Activated CD8-positive, alpha-beta memory T cell treated with anti-CD3 and anti-CD28 coated beads, Interleukin-2, amount 50 U/mL, for 4 hours (primary cell): ENCODE results near the gene MEFV.
"Not testable (repeated sequence)": the region's sequence is repeated elsewhere in the genome, so short reads cannot be mapped to it uniquely, and the experiment has no call there.

Experiments
- DNase-seq: peaks from one replicate; pipeline ENCODE4 v3.0.0-alpha.2; 2020

The MEFV gene, protein sequence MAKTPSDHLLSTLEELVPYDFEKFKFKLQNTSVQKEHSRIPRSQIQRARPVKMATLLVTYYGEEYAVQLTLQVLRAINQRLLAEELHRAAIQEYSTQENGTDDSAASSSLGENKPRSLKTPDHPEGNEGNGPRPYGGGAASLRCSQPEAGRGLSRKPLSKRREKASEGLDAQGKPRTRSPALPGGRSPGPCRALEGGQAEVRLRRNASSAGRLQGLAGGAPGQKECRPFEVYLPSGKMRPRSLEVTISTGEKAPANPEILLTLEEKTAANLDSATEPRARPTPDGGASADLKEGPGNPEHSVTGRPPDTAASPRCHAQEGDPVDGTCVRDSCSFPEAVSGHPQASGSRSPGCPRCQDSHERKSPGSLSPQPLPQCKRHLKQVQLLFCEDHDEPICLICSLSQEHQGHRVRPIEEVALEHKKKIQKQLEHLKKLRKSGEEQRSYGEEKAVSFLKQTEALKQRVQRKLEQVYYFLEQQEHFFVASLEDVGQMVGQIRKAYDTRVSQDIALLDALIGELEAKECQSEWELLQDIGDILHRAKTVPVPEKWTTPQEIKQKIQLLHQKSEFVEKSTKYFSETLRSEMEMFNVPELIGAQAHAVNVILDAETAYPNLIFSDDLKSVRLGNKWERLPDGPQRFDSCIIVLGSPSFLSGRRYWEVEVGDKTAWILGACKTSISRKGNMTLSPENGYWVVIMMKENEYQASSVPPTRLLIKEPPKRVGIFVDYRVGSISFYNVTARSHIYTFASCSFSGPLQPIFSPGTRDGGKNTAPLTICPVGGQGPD

DNA sequence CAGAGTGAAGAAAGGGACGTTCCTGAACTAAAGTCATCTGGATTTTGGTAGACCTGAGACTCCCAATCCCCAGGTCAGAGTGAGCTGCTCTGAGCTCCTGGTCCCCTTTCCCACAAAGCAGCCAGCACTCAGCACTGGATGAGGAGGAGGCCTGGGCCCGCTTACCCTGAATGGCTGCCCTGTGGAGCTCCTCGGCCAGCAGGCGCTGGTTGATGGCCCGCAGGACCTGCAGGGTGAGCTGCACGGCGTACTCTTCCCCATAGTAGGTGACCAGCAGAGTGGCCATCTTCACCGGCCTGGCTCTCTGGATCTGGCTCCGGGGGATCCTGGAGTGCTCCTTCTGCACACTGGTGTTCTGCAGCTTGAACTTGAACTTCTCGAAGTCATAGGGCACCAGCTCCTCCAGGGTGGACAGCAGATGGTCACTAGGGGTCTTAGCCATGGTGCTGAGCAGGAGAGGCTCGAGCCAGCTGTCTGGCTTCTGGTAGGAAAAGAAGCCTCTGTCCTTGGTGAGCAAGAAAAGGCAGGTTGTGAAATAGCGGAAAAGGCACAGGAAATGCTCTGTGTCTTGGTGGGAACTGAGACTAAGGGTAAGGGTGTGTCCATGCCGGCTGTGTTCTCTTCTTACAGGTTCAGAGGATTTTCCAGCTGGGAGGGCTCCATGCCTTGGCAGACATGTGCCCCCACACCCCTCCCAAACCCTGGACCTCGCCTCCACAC is at the start of gene MEFV:
Gene MEFV (minus strand): TSS at position 488 of the 720 bp plus-strand sequence. CDS start 46 bp downstream, at position 442.
- no peak for DNase-seq

- no peak for DNase-seq
Observed at GRCh38 chr16:3306078-3306477, 49.6 kb upstream of the MEFV start.

- peak; percentile 83 for DNase-seq
Observed at GRCh38 chr16:3305109-3306068, 49.0 kb upstream of the MEFV start, which contains the start of the genes TIGD7 and ZNF75A. TIGD7 (minus strand) TSS chr16:3305430; CDS start chr16:3300614, 4,816 bp downstream. ZNF75A (plus strand) TSS chr16:3305497; CDS start chr16:3308429, 2,932 bp downstream.

DNA sequence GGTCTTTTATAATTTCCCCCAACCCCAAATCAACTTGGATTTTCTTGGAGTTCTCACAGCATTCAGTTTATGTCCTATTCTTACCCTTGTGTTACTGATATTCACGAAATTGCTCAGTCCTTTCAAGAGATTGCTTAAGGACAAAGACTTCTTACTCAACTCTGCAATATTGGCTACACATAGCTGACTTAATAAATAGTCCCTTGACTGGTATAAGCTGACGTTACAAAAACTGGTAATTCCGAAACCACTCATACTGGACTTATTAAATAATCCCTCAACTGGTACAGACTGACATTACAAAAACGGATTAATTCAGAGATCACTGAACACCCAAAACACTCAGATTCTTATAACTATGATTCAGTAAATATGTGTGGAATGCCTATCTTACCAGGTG is 47.9 kb upstream of the MEFV start:
- DNase-seq, result no peak

- DNase-seq, result no peak
Observed at GRCh38 chr16:3295783-3296182, 39.4 kb upstream of the MEFV start.

GRCh38 chr16:3295209-3295608 is 38.8 kb upstream of the MEFV start:
- DNase-seq, result no peak

GRCh38 chr16:3292604-3293003 is 36.2 kb upstream of the MEFV start:
- no peak for DNase-seq

DNA sequence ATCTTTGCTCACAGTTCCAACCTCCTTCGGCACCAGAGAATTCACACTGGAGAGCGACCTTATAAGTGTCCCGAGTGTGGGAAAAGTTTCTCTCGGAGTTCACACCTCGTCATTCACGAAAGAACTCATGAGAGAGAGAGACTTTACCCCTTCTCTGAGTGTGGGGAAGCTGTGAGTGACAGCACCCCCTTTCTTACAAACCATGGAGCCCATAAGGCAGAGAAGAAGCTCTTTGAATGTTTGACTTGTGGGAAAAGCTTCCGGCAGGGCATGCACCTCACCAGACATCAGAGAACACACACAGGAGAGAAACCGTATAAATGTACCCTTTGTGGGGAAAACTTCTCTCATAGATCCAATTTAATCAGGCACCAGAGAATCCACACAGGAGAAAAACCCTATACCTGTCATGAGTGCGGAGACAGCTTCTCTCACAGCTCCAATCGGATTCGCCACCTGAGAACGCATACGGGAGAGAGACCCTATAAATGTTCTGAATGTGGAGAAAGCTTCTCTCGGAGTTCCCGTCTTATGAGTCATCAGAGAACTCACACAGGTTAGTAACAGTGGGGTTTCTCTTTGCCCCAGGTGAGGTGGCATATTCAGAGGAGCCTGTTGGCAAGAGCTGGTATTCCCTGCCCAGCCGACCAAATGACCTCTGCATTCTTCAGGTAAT is 33.7 kb upstream of the MEFV start:
- DNase-seq, result no peak

DNA sequence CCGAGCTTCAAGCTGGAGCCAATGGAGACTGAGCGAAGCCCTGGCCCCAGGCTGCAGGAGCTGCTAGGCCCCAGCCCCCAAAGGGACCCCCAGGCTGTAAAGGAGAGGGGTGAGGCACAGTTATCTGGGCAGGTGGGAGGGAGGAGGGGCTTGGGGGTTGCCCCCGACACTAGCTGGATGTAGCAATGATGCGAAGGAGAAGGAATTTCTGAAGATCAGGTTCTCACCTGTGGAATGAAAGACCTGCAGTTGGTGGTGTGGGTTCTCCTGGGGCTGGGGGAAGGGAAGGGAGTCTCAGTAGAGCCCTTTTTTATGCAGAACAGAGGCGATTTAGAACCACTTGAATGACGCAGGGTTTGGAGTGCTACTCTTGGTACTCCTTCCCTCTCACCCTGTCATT is 28.7 kb upstream of the MEFV start:
- no peak for DNase-seq

DNA sequence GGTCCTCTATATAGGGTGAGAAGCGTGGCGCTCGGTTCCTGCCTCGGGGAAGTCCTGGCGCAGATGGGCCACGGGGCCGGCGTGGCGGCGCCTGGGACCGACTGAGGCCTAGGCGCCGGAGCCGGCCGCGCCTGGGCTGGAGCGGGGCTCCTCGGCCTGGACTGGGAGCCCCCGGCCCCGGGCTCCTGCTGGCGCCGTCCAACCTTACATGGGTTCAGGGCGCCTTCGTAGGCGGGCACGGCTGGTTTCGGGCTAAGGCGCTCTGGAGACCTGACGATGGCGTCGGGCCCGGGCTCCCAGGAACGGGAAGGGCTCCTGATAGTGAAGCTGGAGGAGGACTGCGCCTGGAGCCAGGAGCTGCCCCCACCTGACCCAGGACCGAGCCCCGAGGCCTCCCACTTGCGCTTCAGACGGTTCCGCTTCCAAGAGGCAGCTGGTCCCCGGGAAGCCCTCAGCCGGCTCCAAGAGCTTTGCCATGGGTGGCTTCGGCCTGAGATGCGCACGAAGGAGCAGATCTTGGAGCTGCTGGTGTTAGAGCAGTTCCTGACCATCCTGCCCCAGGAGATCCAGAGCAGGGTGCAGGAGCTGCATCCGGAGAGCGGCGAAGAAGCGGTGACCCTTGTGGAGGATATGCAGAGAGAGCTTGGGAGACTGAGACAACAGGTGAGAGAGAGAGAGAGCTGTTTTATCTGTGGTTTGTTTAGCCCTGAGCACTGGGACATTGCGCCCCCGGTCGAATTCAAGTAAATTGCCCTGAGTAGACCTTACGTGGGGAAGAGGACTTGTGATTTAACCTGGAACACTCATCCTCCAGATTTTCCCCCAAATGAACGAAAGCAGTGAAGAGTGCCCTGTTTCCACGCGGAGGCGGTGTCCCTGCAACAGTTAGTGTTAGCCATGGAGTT is 27.4 kb upstream of the MEFV start:
- no peak for DNase-seq

GRCh38 chr16:3282730-3283542 is 26.5 kb upstream of the MEFV start, which contains the start of gene ZNF263:
ZNF263 (plus strand) TSS chr16:3283491; CDS start chr16:3283819, 328 bp downstream.
- DNase-seq, result peak; percentile 91

DNA sequence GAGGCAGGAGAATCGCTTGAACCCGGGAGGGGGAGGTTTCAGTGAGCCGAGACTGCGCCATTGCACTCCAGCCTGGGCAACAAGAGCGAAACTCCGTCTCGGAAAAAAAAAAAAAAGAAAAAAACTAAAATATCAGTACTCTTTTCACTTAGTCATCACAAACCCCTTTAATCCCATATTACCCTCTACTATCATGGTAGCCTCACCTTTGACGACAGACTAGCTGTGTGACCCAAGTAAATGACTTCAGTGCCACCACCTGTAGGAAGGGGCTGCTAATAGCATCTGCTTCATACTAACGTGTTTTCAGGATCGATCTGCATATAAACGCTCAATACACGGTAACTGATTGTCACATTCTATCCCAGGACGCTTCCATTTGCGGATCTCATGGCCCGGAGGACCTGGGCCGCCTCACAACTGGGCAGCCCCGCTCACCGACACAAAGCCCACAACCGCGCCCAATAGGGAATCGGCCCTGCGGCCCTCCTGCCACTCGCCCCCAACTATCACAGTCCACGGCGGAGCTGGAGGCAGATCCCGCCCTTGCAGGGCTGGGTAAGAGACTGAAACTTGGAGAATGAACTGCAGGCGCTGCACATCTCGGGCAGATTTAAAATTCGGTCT is 25.8 kb upstream of the MEFV start:
- no peak for DNase-seq

- no peak for DNase-seq
Observed at GRCh38 chr16:3281222-3281820, 24.9 kb upstream of the MEFV start.

DNA sequence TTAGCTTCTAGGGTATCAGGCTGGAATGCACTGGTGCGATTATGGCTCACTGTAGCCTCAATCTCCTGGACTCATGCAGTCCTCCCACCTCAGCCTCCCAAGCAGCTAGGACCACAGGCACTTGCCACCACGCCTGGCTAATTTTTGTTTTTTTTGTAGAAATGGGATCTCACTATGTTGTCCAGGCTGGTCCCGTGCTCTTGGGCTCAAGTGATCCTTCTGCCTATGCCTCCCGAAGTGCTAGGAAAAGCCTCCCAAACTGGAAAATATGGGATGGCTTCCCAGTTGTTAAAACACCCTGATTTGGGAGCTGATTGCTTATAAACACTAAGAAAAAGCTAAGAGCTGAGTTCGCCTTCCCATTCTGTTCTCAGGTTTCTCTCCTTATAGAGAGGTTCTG is 20.2 kb upstream of the MEFV start:
- no peak for DNase-seq

- no peak for DNase-seq
Observed at GRCh38 chr16:3274947-3275346, 18.5 kb upstream of the MEFV start.

- no peak for DNase-seq
Observed at GRCh38 chr16:3274490-3274889, 18.1 kb upstream of the MEFV start.

- DNase-seq, result not testable (repeated sequence)
Observed at GRCh38 chr16:3271281-3271680, 14.8 kb upstream of the MEFV start.

DNA sequence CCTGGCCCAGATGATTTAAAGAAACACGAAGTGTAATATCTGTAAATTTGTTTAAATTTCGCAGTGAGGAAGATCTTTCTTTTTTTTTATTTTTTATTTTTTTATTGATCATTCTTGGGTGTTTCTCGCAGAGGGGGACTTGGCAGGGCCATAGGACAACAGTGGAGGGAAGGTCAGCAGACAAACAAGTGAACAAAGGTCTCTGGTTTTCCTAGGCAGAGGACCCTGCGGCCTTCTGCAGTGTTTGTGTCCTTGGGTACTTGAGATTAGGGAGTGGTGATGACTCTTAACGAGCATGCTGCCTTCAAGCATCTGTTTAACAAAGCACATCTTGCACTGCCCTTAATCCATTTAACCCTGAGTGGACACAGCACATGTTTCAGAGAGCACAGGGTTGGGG is 14.3 kb upstream of the MEFV start:
- DNase-seq, result not testable (repeated sequence)
